AML-193 (cell line): Measurements from ENCODE around the gene CDK5.
A peak's percentile ranks its signal among the peaks of the same experiment; 100 is the strongest.

Experiments used
- DNase-seq, 2 experiments: peaks; one replicate each; lab custom pipeline; 2025; lab: John Stamatoyannopoulos, UW

CDK5 gene

GRCh38 chr7:151086802-151087244 is 29.1 kb upstream of the CDK5 start:
- DNase-seq, result no peak

GRCh38 chr7:151085691-151086620 is 28.3 kb upstream of the CDK5 start, which contains the start of gene AGAP3:
TSS of gene AGAP3 (plus strand) at chr7:151086475. CDS start at chr7:151086742, 267 bp downstream.
- DNase-seq, result peak; percentile 55 to 60

DNA sequence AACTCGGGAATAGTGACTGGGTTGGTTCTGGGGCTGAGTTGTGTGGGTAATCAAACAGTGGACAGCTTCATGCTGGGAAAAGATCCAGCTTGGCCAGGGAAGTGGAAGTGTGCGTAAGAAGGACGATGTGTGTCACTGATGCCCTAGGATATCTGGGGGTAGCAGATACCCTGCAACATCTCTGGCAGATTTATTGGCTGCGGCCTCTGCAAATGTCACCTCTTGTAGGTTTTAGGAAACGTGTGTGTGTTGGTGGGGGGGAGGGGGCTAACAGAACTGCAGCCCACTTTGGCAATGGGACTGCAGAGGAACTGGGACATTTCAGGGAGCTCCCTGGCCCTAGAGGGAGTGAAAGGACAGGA is 27.6 kb upstream of the CDK5 start:
- DNase-seq, result no peak

DNA sequence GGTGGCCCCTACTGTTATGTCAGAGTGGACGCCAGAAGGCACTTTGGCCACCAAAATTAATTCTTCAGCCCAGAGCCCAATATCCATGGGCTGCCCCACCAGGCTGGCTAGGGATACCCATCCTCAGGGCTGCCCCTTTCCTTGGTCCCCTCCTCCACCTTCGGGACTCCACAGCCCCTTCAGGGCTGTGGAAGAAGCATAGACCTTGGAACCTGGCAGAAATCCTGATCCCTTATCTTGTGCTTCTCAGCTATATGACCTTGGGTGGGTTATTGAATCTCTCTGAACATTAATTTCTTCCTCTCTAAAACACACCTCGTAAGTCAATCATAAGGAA is 26.1 kb upstream of the CDK5 start:
- no peak for DNase-seq

- DNase-seq, result peak; percentile 43 to 45
These were observed 25.6 kb upstream of the CDK5 start, which contains the start of gene TMUB1 for GRCh38 chr7:151083071-151083823. TSS of gene TMUB1 (minus strand) at chr7:151083493. CDS start at chr7:151082563, 930 bp downstream.

GRCh38 chr7:151082141-151083070 is 24.7 kb upstream of the CDK5 start:
- no peak for DNase-seq

- DNase-seq, result no peak
These were observed 23.7 kb upstream of the CDK5 start for GRCh38 chr7:151081170-151082101.

DNA sequence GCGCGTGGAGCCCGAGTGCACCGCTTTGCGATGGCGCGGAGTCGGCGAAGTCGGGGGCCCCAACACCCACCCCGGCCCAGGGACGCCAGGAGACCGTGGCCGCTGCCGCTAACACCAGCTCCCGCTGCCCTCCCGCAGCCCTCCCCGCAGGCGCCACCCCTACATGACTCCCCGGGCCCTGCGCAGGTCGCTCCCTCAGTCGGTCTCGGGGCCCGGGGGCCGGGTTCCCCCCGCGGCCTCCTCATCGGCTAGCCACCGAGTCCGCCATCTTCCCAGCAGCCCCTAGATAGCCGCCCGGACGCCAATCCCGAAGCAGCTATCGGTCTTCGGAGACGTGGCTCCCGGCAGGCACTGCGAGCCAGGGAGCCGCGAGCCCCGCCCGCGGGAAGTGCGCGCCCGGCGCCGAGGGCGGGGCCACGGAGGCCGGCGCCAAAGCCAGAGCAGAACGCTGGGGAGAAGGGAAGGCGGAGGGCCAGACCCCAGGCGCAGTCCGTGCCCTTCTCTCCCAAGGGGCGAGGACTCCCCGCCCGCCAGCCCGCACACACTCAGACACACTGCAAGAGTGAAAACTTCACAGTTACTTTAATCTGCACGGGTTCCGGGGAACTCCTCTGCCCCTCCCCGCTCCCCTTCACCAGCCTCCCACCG is 22.9 kb upstream of the CDK5 start, which contains the start of gene FASTK:
Gene FASTK, minus strand, starts transcription at position 288 of the 648 bp plus-strand sequence. Its CDS starts 43 bp downstream, at position 245.
- peak; percentile 71 to 73 for DNase-seq

DNA sequence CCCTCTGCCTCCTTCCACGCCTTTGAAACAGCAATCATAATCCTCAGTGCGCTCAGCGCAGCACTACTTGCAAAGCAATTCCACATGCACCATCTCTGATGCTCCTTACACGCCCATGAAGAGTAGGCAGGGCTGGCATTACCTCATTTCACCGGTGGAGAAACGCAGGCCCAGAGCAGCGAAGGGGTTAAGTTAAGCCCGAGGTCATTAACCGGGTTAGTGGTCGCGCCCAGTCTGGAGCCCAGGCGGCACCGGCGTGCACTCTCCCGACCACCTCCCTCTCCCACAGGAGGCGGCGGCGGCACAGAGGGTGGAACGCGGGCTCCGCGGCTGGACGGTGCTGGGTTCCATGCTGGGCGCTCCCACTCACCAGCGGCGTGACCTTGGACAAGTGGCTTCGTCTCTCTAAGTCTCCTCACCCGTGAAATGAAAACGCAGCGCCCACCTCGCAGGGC is 22.4 kb upstream of the CDK5 start:
- no peak for DNase-seq

- no peak for DNase-seq
These were observed 21.7 kb upstream of the CDK5 start for GRCh38 chr7:151079199-151079910.

GRCh38 chr7:151078233-151079040 is 20.7 kb upstream of the CDK5 start:
- no peak for DNase-seq

GRCh38 chr7:151077705-151078232 is 20.1 kb upstream of the CDK5 start:
- no peak for DNase-seq

DNA sequence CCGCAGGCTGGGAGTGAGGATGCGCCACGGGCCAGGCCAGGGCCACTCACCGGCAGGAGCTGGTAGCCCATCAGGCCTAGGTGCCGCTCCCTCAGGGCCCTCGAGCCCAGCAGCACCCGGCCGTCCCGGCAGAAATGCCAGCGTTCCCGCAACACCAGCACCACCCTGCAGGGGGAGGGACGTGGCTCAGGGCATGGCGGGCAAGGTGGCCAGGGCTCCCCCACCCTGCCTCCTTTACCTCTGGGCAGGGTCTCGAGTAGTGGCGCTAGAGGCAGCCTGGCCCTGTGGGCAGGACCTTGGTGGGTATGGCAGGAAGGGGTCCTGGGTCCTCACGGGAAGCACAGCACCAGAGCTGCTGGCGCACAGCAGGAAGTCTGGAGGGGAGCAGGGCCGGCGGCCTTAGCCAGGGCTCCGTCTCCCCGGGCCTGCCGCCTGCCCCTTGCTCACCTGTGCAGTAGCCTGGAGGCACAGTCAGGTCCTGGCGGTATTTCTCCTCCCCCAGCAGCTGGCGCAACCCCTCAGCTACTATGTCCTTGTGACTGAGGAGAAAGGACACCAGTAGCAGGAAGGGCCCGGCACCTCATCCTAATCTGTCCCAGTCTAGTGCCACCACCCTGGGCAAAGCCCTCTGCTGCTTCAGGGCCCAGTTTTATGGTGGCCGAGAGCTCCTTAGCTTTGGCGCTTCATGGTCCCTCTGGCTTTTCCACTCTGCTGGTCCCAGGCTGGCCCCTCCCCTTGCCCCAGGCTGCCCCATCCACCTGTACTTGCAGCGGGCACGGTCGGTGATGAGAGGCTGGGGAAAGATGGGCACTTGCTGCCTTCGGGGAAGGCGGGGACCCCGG is 19.4 kb upstream of the CDK5 start:
- DNase-seq, result no peak

GRCh38 chr7:151075978-151076426 is 18.3 kb upstream of the CDK5 start:
- no peak for DNase-seq

- no peak for DNase-seq
These were observed 17.9 kb upstream of the CDK5 start for GRCh38 chr7:151075662-151075971.

DNA sequence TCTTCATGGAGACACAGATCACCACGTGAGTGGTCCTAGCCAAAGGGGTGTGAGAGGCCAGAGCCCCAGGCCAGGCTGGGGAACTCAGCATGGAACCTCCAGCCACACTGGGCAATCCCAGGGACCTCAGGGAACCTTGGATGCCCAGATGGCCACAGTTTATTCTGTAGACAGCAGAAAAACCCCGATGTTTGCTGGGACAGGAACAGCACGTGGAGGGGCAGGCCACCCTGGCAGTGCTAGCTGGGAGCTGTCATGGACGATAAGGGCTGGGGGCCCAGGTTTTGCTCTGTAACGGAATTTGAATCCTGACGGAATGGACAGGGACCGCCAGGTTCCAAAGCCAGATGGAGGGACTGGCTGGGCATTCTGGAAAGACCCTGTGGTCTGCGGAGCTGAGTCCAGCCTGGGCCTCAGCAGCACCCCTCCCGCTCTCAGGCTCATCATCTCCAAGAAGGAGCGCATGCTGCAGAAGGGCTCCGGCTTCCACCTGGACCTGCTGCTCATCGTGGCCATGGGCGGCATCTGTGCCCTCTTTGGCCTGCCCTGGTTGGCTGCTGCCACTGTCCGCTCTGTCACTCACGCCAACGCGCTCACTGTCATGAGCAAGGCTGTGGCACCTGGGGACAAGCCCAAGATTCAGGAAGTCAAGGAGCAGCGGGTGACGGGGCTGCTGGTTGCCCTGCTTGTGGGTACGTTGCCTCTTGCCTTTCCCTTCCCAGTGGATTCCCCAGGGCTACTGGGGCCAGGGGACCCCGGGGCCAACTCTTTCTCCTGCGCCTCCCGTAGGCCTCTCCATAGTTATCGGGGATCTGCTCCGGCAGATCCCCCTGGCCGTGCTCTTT is 17.3 kb upstream of the CDK5 start:
- no peak for DNase-seq
